Epidermal melanocyte (primary cell): Measurements from ENCODE around the gene DTWD2.
"Not testable (repeated sequence)": the region's sequence is repeated elsewhere in the genome, so short reads cannot be mapped to it uniquely, and the experiment has no call there.

Source experiments
- DNase-seq: peaks from one replicate; pipeline ENCODE4 v3.0.0; 2011; ENCODE audit warnings: low spot score; ENCODE audit not compliant: insufficient read length

The DTWD2 gene

GRCh38 chr5:118998861-118999260 lies 10.5 kb upstream of the DTWD2 start:
- not testable (repeated sequence) for DNase-seq

GRCh38 chr5:118996098-118996497 lies 7.8 kb upstream of the DTWD2 start:
- no peak for DNase-seq

GRCh38 chr5:118994595-118994994 lies 6.2 kb upstream of the DTWD2 start:
- DNase-seq = no peak

- DNase-seq = not testable (repeated sequence)
Measured at GRCh38 chr5:118993118-118993517, 4.8 kb upstream of the DTWD2 start.

GRCh38 chr5:118992055-118992454 lies 3.7 kb upstream of the DTWD2 start:
- not testable (repeated sequence) for DNase-seq

- no peak for DNase-seq
Measured at GRCh38 chr5:118990582-118990981, 2.2 kb upstream of the DTWD2 start.

- DNase-seq = no peak
Measured at GRCh38 chr5:118989816-118990215, 1.5 kb upstream of the DTWD2 start.

GRCh38 chr5:118988866-118989180 lies 476 bp upstream of the DTWD2 start:
- no peak for DNase-seq

- no peak for DNase-seq
Measured at GRCh38 chr5:118984602-118985001, 3.7 kb downstream of the DTWD2 start.

- no peak for DNase-seq
Measured at GRCh38 chr5:118981783-118982182, 6.6 kb downstream of the DTWD2 start.

GRCh38 chr5:118980438-118980837 lies 7.9 kb downstream of the DTWD2 start:
- DNase-seq = no peak

GRCh38 chr5:118980017-118980416 lies 8.3 kb downstream of the DTWD2 start:
- DNase-seq = no peak

- not testable (repeated sequence) for DNase-seq
Measured at GRCh38 chr5:118973779-118974445, 14.4 kb downstream of the DTWD2 start.

- DNase-seq = no peak
Measured at GRCh38 chr5:118968925-118969375, 19.4 kb downstream of the DTWD2 start.

GRCh38 chr5:118968406-118968911 lies 19.9 kb downstream of the DTWD2 start:
- no peak for DNase-seq

- DNase-seq = no peak
Measured at GRCh38 chr5:118967059-118967508, 21.3 kb downstream of the DTWD2 start.

GRCh38 chr5:118965890-118966289 lies 22.5 kb downstream of the DTWD2 start:
- DNase-seq = no peak

- DNase-seq = not testable (repeated sequence)
Measured at GRCh38 chr5:118964970-118965369, 23.4 kb downstream of the DTWD2 start.

- not testable (repeated sequence) for DNase-seq
Measured at GRCh38 chr5:118964388-118964787, 24.0 kb downstream of the DTWD2 start.

GRCh38 chr5:118963169-118963568 lies 25.2 kb downstream of the DTWD2 start:
- DNase-seq = no peak

GRCh38 chr5:118960557-118960956 lies 27.8 kb downstream of the DTWD2 start:
- no peak for DNase-seq

GRCh38 chr5:118956727-118957126 lies 31.6 kb downstream of the DTWD2 start:
- no peak for DNase-seq

- DNase-seq = no peak
Measured at GRCh38 chr5:118953652-118954005, 34.7 kb downstream of the DTWD2 start.
